ENCODE data around the gene ABCB6. TPM values are rescaled to one million over a fixed set of nuclear protein-coding genes. Genes with fewer than 3 reads are reported as not detected.

Gene ABCB6
- total and polyA plus RNA-seq, 2 experiments from 2014 or later, result 37.7 to 59.5 TPM

DNA sequence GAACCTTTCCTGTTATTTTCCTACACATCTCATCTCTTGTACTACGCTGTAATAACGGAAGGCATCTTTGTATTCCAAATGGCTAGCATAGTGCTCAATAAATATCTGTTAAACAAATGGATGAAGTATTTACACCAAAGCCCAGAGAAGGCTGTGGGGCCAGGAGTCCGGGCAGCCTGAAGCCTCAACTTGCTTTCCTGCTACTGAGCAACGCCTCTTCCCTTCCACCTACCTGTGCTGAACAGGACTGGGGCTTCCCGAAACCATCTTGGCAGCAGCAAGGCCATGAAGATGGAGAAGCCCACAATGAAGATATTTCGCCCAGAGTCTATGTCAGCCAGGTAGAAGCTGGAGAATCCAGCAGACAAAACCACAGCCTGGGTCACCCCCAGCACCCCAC, 55.6 kb downstream of the ABCB6 start:
- TF ChIP-seq CTCF (IDR thresholded peaks at IDR 0.05; ENCODE audit: poor library complexity) (no peak), EZH2 (IDR thresholded peaks at IDR 0.05; ENCODE audit: borderline replicate concordance) (no peak), EZH2phosphoT487 (IDR thresholded peaks at IDR 0.05; ENCODE audit: low read depth, severe bottlenecking, unreplicated experiment) (no peak)
- no peaks in the 10 kb centered on the region for H3K36me3 ChIP-seq (replicated peaks; ENCODE audit: insufficient read depth, low read depth)
- no peaks in the 10 kb centered on the region for H3K27me3 ChIP-seq
- H3K27ac ChIP-seq, result no peak overlapping the region
- no peaks in the 10 kb centered on the region for H3K9me2 ChIP-seq (replicated peaks; ENCODE audit: insufficient read depth)
- no peaks in the 10 kb centered on the region for H4K20me1 ChIP-seq (ENCODE audit: insufficient read depth, poor library complexity, severe bottlenecking)
- DNase-seq (ENCODE audit: low spot score), result no peak
- no peak overlapping the region for H3K4me2 ChIP-seq
- no peak overlapping the region for H3K4me3 ChIP-seq
- no peaks in the 10 kb centered on the region for H3K9me3 ChIP-seq (ENCODE audit: low read depth)
- H3K79me2 ChIP-seq, result peaks cover 10% of the 10 kb centered on the region
- WGBS (ENCODE audit: low lambda C conversion rate, missing lambda C conversion rate), result 91% methylated on average over 6 of the region's 6 CpGs
- H2AFZ ChIP-seq, result no peak overlapping the region
- peaks cover 3% of the 10 kb centered on the region for H3K4me1 ChIP-seq (ENCODE audit: insufficient read depth)

GRCh38 chr2:219161097-219161496, 57.7 kb downstream of the ABCB6 start:
- WGBS (ENCODE audit: low lambda C conversion rate, missing lambda C conversion rate), result 71% methylated on average over 4 of the region's 4 CpGs
- Histone ChIP-seq H3K9me2 (replicated peaks; ENCODE audit: insufficient read depth) (no peaks in the 10 kb centered on the region), H3K27ac (no peak overlapping the region)

DNA sequence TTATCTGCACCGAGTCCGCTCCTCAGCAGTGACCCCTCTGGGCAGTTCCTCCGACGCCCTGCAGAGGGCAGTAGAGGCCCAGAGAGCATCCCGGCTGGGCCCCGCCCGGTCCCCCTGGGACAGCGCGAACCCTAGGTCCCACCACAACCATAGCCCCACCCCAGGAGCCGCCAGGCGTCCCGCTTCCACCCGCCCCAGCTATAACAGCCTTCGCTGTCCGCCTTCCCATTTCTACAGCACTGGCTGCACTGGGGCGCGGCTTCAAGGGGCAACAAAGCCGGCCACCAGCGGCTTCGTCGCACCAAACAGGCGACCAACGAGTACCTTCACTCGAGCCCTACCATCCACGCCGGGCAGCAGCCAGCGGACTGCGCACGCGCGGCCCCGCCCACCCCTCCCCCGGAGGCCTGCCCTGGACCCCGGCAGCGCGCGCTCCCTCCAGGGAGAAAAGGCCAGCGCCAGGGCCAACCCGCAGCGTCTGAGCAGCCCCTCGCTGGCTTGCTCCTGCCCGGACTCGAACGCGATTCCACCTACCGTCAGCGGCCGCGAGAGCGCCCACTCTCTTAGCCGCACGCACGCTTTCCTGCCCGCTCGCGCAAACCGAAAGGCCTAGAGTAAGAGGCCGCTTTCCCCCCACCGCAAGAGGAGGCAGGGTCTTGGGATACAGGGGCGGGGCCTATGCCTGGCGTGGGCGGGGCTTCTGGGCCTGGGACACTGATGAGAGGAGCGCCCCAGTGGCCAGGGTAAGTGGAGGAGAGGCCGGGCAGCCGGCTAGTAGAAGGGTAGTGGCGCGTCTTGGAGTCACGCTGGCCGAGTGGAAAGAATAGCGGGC, 58.4 kb downstream of the ABCB6 start, which contains the start of gene NHEJ1:
Gene NHEJ1, minus strand, starts transcription at position 630 of the 832 bp plus-strand sequence. CDS start 2,453 bp downstream, outside the sequence.
- H4K20me1 ChIP-seq (ENCODE audit: insufficient read depth, poor library complexity, severe bottlenecking), result no peaks in the 10 kb centered on the region
- no peaks in the 10 kb centered on the region for H3K27me3 ChIP-seq
- no peaks in the 10 kb centered on the region for H3K9me3 ChIP-seq (ENCODE audit: low read depth)
- peaks cover 10% of the 10 kb centered on the region for H3K79me2 ChIP-seq
- peak within 1 kb of the TSS; percentile 94 for H3K27ac ChIP-seq
- H3K36me3 ChIP-seq (replicated peaks; ENCODE audit: insufficient read depth, low read depth), result no peaks in the 10 kb centered on the region
- peaks cover 3% of the 10 kb centered on the region for H3K4me1 ChIP-seq (ENCODE audit: insufficient read depth)
- peak within 1 kb of the TSS; percentile 62 for H3K4me3 ChIP-seq
- TF ChIP-seq EZH2 (IDR thresholded peaks at IDR 0.05; ENCODE audit: borderline replicate concordance) (no peak), EZH2phosphoT487 (IDR thresholded peaks at IDR 0.05; ENCODE audit: low read depth, severe bottlenecking, unreplicated experiment) (no peak), CTCF (IDR thresholded peaks at IDR 0.05; ENCODE audit: poor library complexity) (peak; percentile 96)
- H3K4me2 ChIP-seq, result peak within 1 kb of the TSS; percentile 78
- H3K9me2 ChIP-seq (replicated peaks; ENCODE audit: insufficient read depth), result no peaks in the 10 kb centered on the region
- peak within 1 kb of the TSS; percentile 56 for H2AFZ ChIP-seq
- WGBS (ENCODE audit: low lambda C conversion rate, missing lambda C conversion rate), result 1% methylated on average over 68 of the region's 70 CpGs
- peak; percentile 96 for DNase-seq (ENCODE audit: low spot score)

More at GRCh38 chr2:219161097-219161496, 57.7 kb downstream of the ABCB6 start:
- Histone ChIP-seq H3K4me1 (ENCODE audit: insufficient read depth) (peaks cover 3% of the 10 kb centered on the region), H3K4me2 (peak overlapping the region; percentile 78), H3K79me2 (peaks cover 10% of the 10 kb centered on the region), H2AFZ (no peak overlapping the region), H3K4me3 (no peak overlapping the region), H4K20me1 (ENCODE audit: insufficient read depth, poor library complexity, severe bottlenecking) (no peaks in the 10 kb centered on the region), H3K27me3 (no peaks in the 10 kb centered on the region), H3K36me3 (replicated peaks; ENCODE audit: insufficient read depth, low read depth) (no peaks in the 10 kb centered on the region), H3K9me3 (ENCODE audit: low read depth) (no peaks in the 10 kb centered on the region)
- DNase-seq (ENCODE audit: low spot score), result no peak
- TF ChIP-seq CTCF (IDR thresholded peaks at IDR 0.05; ENCODE audit: poor library complexity), result no peak
- no peak for TF ChIP-seq EZH2phosphoT487 (IDR thresholded peaks at IDR 0.05; ENCODE audit: low read depth, severe bottlenecking, unreplicated experiment)
- TF ChIP-seq EZH2 (IDR thresholded peaks at IDR 0.05; ENCODE audit: borderline replicate concordance), result no peak

Other genes starting within 250 kb of the ABCB6 start
- gene FEV, start 233.8 kb downstream of the ABCB6 start, total RNA-seq, result 0.70 TPM in 1 of 2 replicates, not detected in the other
- 0.58 and 2.1 TPM in 2 replicates for gene FEV, start 233.8 kb downstream of the ABCB6 start, polyA plus RNA-seq
- 0.90 TPM in 1 of 2 replicates, not detected in the other for gene CRYBA2, start 225.5 kb downstream of the ABCB6 start, total RNA-seq
- not detected in 2 replicates for gene CRYBA2, start 225.5 kb downstream of the ABCB6 start, polyA plus RNA-seq
- 0.03 and 0.12 TPM in 2 replicates for gene CFAP65, start 177.4 kb downstream of the ABCB6 start, total RNA-seq
- gene CFAP65, start 177.4 kb downstream of the ABCB6 start, polyA plus RNA-seq, result 0.05 and 0.06 TPM in 2 replicates
- 23.0 and 23.1 TPM in 2 replicates for gene IHH, start 158.0 kb downstream of the ABCB6 start, total RNA-seq
- gene IHH, start 158.0 kb downstream of the ABCB6 start, polyA plus RNA-seq, result 27.7 and 36.3 TPM in 2 replicates
- 27.8 and 28.2 TPM in 2 replicates for gene NHEJ1, start 58.1 kb downstream of the ABCB6 start, total RNA-seq
- gene NHEJ1, start 58.1 kb downstream of the ABCB6 start, polyA plus RNA-seq, result 18.1 and 18.2 TPM in 2 replicates
- gene SLC23A3, start 48.9 kb downstream of the ABCB6 start, total RNA-seq, result 1.4 and 1.5 TPM in 2 replicates
- 0.80 and 1.1 TPM in 2 replicates for gene SLC23A3, start 48.9 kb downstream of the ABCB6 start, polyA plus RNA-seq
- 25.8 and 34.0 TPM in 2 replicates for gene CNPPD1, start 42.0 kb downstream of the ABCB6 start, total RNA-seq
- 49.4 and 50.8 TPM in 2 replicates for gene CNPPD1, start 42.0 kb downstream of the ABCB6 start, polyA plus RNA-seq
- gene RETREG2, start 40.7 kb downstream of the ABCB6 start, total RNA-seq, result 89.1 and 93.3 TPM in 2 replicates
- 81.0 and 90.7 TPM in 2 replicates for gene RETREG2, start 40.7 kb downstream of the ABCB6 start, polyA plus RNA-seq
- 38.7 and 58.1 TPM in 2 replicates for gene ZFAND2B, start 12.2 kb downstream of the ABCB6 start, total RNA-seq
- 55.1 and 65.4 TPM in 2 replicates for gene ZFAND2B, start 12.2 kb downstream of the ABCB6 start, polyA plus RNA-seq
- gene ATG9A, start 10.7 kb upstream of the ABCB6 start, total RNA-seq, result 34.6 and 35.7 TPM in 2 replicates
- 46.6 and 57.8 TPM in 2 replicates for gene ATG9A, start 10.7 kb upstream of the ABCB6 start, polyA plus RNA-seq
- gene ANKZF1, start 10.8 kb upstream of the ABCB6 start, total RNA-seq, result 25.2 and 37.5 TPM in 2 replicates
- gene ANKZF1, start 10.8 kb upstream of the ABCB6 start, polyA plus RNA-seq, result 41.6 and 47.1 TPM in 2 replicates
- gene GLB1L, start 26.5 kb upstream of the ABCB6 start, total RNA-seq, result 5.9 and 9.6 TPM in 2 replicates
- 1.7 and 6.6 TPM in 2 replicates for gene GLB1L, start 26.5 kb upstream of the ABCB6 start, polyA plus RNA-seq
- 35.6 and 38.8 TPM in 2 replicates for gene STK16, start 26.5 kb upstream of the ABCB6 start, total RNA-seq
- gene STK16, start 26.5 kb upstream of the ABCB6 start, polyA plus RNA-seq, result 7.7 and 10.1 TPM in 2 replicates
- gene TUBA4B, start 34.3 kb upstream of the ABCB6 start, total RNA-seq, result 0.13 TPM in 1 of 2 replicates, not detected in the other
- gene TUBA4B, start 34.3 kb upstream of the ABCB6 start, polyA plus RNA-seq, result not detected in 2 replicates
- 4.7 and 9.6 TPM in 2 replicates for gene TUBA4A, start 35.0 kb upstream of the ABCB6 start, total RNA-seq
- gene TUBA4A, start 35.0 kb upstream of the ABCB6 start, polyA plus RNA-seq, result 10.5 and 14.3 TPM in 2 replicates
- gene DNAJB2, start 60.4 kb upstream of the ABCB6 start, total RNA-seq, result 47.4 and 50.7 TPM in 2 replicates
- 19.4 and 20.1 TPM in 2 replicates for gene DNAJB2, start 60.4 kb upstream of the ABCB6 start, polyA plus RNA-seq
- 3.5 and 4.6 TPM in 2 replicates for gene PTPRN, start 90.4 kb upstream of the ABCB6 start, total RNA-seq
- 9.8 and 9.9 TPM in 2 replicates for gene PTPRN, start 90.4 kb upstream of the ABCB6 start, polyA plus RNA-seq
- not detected in 2 replicates for gene RESP18, start 113.8 kb upstream of the ABCB6 start, total RNA-seq
- gene RESP18, start 113.8 kb upstream of the ABCB6 start, polyA plus RNA-seq, result not detected in 2 replicates
- 53.5 and 72.0 TPM in 2 replicates for gene DNPEP, start 169.0 kb upstream of the ABCB6 start, total RNA-seq
- 79.0 and 87.7 TPM in 2 replicates for gene DNPEP, start 169.0 kb upstream of the ABCB6 start, polyA plus RNA-seq
- 103 and 114 TPM in 2 replicates for gene DES, start 199.4 kb upstream of the ABCB6 start, total RNA-seq
- gene DES, start 199.4 kb upstream of the ABCB6 start, polyA plus RNA-seq, result 58.5 and 60.9 TPM in 2 replicates
- 21.1 and 21.6 TPM in 2 replicates for gene SPEG, start 215.9 kb upstream of the ABCB6 start, total RNA-seq
- gene SPEG, start 215.9 kb upstream of the ABCB6 start, polyA plus RNA-seq, result 35.8 and 40.0 TPM in 2 replicates

Data from hepatocyte (in vitro differentiated cells).